HG02763 (cell line): ENCODE data around the gene TRIO.

Source experiments
- ATAC-seq: cut with Tn5 transposase; IDR thresholded peaks from one replicate; pipeline ENCODE4 v1.9.1; 2021; ENCODE audit warnings: mild to moderate bottlenecking, moderate library complexity; ENCODE audit not compliant: unreplicated experiment

TRIO gene

DNA sequence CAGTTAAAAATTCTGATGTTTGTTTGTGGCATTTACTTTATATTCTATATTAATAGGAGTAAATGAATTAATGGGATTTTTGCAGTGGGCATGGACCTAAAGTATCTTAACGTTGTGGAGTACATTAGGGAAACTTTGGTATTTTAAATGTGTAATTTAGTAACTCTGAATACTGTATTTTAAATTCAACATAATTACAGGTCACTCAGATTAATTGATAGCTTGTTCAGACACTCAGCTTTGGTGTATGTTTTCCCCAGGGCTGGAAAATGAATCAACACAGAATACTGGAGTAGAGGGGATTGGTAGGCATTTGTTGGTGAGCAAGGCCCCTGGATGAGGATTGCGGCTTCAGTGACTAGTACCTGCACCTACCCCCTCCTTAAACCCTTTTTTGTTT lies 117.5 kb downstream of the TRIO start:
- no peak for ATAC-seq

DNA sequence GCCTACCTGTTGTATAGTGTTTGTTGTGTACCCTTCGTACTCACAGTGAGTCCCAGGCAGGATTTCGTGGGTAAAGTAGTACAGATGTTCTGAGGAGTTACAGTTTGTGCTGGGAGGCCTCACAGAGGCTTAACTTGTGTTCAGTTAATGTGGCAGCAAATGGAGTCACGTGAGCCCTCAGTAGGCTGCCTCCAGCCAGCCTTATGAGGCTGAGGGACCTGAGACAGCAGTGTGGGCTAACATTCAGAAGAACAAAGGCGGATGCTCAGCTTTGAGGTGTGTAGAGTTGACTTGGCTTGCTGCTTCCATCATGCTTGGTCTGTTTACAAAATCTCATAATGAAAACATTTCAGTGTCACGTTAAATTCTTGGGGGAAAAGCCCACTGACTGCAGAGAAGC lies 118.1 kb downstream of the TRIO start:
- ATAC-seq, result no peak

DNA sequence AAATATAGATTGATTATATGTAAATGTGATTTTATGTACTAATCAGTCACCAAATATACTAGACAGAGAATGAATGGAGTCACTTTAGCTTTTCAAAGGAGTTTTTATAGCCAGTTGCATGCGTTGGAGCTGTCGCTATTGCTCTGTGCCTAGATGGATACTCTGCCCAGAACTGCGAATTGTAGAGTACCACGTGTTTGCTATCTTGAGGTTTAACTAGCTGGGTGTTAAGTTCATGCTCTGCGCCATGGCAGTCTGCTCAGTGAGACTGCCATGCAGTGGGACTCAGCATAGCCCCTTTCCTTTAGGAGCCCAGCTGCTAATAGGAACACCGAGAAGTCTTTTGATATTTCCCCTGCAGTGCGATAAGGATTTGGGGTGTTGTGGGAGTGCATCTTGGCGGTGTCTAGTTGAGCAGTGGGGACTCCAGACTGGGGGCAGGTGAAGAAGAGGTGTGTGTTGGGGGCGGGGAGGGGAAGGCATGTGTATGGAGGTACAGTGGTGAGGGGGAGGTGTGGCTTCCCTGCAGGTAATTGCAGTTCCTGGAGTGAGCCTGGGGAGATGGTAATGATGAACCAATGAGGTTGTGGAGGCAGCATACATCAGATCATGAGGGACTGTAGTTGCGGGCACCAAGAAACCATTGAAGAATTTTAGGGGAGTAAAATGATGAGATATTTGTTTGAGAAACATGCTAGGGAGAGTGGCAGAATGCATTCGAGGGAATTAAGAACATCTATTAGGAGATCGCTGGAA lies 118.9 kb downstream of the TRIO start:
- ATAC-seq, result no peak

DNA sequence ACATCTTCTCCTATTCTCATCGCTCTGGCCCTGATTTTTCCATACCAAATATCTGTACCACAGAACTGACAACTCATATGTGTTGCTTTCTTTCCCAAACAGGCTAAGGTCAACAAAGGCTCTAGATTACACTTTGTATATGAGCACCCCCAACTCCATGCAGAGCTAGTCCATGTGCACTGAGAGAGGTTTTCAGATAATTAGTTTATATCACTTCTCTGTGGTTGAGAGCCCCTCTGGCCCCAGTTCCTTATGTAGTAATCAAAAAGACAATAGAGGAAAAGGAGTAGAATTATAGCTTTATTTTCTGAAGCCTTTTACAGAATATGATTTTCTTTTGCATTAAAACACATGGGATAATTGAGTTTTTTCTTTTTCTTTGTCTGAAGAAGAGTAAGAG lies 120.0 kb downstream of the TRIO start:
- ATAC-seq, result no peak

- no peak for ATAC-seq
Measured at GRCh38 chr5:14263699-14264098, 120.6 kb downstream of the TRIO start.

DNA sequence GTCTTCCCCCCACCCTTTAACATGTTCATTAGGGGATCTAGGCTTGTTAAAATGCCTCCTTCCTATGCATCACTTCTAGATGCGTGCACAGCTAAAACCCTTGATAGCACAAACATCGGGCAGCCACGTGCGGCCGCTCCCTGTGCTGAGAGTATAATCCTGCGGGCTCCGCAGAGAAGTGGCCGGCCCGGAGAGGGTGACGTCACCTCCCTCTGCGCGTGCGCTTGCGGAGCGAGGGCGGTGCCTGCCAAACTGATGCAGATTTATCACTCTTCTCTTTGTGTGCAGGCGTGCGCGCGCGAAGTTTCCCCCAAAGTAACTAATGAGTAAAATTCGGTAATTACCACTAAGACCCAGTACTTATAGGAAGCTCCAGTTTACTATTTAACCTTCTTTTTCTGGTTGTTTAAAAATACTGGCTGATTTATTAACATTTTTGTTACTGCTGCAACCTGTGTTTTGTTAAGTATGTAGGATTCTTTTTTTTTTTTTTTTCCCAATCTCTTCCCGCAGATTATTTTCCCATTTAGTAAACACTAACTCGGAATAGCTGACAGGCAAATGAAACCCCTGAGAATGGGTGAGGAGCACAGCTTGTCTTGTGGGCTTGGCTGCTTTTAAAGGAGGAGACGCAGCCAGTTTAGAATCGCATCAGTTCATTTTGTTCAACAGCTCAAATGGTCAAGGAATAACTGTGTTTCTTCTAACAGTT lies 121.6 kb downstream of the TRIO start:
- ATAC-seq, result peak; percentile 83

- ATAC-seq, result no peak
Measured at GRCh38 chr5:14265570-14265969, 122.4 kb downstream of the TRIO start.

GRCh38 chr5:14266171-14266570 lies 123.0 kb downstream of the TRIO start:
- ATAC-seq, result no peak

DNA sequence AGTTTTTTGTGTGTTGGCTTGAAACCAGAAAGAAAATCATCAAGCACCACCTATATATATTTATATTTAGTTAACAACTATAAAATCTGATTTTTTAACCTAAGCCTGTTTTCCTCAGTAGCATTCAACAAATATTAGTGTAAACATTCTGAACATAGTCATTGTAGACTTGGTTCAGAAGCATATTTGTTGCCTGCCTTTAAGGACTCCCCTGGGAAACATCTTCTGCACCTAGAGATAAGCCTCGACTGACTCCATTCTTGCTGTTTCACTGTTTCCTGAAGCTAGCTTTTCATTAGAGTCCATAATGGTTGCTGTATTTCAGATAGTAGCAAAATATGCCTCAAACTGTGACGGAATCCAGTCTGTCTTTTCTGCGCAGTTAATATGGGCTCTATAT lies 123.5 kb downstream of the TRIO start:
- no peak for ATAC-seq

- ATAC-seq, result no peak
Measured at GRCh38 chr5:14267166-14267838, 124.2 kb downstream of the TRIO start.

DNA sequence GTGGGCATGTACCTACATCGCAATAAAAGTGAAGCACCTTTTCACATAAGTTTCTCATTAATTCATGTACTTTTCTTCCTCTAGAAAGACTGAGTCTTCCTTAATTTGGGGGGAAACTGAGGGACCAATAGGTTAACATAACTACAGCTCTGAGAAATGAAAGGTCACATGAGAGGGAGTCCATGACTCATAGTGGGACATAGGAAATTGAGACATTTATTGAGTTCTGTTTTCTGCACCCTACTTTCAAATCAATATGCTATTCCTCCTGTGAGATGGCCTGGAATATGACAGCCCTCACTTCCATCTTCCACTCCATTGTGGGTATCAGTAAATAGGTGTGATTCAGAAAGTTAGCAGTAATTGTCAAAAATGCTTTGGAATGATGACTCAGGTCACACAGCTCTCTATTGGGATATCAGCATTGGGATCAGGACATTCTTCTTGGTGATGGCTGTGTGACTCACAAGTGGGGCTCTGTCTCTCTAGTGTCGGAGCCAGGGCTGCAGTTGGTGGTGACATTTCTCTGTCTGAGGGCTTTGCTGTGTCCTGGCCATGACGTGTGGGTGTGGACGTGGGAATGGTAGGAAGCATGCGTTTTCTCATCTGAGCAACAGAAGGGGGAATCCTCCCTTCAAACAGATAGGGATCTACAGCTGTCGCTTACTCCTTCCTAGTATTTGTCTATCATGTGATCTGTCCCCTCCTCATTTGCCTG lies 125.0 kb downstream of the TRIO start:
- no peak for ATAC-seq

DNA sequence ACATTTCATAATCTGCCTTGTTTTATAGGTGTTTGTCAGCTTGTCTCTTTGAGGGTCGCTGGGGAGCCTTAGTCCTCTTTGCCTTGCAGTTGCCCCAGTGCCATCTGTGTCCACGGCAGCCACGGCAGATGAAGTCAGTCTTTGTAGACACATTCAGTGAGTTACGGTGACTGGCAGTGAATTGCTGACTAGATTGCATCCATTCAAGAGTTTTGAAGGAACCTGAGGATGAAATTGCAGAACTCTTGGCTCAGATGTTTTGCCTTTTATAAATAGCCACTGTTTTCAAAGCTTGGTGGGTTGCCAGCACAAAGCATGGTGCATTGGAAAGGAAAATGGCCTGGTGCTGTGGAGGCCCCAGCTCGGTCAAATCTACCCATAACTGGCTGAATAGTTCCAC lies 125.6 kb downstream of the TRIO start:
- no peak for ATAC-seq

GRCh38 chr5:14269395-14269794 lies 126.3 kb downstream of the TRIO start:
- ATAC-seq, result no peak

GRCh38 chr5:14270209-14270702 lies 127.1 kb downstream of the TRIO start:
- ATAC-seq, result peak; percentile 57

DNA sequence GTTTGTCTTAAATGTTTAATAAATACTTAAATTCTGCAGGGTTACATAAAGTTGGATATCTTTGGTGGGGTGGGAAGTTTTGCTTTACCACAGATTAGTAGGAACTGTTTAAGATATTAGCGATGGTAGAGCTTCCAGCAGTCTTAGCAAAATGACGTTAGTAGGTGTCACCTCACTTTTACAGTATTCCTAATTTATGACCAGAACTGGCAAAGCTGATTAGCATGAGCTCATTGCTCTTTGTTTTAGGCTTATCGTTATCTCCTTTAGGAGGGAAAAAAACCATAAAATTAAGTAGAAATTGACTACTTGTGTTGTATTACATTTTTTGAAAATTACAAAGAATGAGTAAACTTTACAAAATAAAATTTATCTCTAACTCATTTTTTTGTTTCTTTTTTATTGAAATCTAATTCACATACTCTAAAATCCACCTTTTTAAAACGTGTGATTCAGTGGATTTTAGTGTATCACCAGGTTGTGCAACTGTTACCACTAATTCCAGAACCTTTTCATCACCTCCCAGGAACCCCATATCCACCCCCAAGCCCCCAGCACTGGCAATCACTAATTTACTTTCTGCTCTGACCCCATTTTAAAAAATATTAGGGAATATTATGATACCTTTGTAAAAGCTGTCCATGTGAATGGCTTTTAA lies 129.5 kb downstream of the TRIO start:
- no peak for ATAC-seq

- no peak for ATAC-seq
Measured at GRCh38 chr5:14273207-14273767, 130.1 kb downstream of the TRIO start.

- no peak for ATAC-seq
Measured at GRCh38 chr5:14276380-14276779, 133.2 kb downstream of the TRIO start.

GRCh38 chr5:14277385-14278320 lies 134.5 kb downstream of the TRIO start:
- peak; percentile 38 for ATAC-seq

DNA sequence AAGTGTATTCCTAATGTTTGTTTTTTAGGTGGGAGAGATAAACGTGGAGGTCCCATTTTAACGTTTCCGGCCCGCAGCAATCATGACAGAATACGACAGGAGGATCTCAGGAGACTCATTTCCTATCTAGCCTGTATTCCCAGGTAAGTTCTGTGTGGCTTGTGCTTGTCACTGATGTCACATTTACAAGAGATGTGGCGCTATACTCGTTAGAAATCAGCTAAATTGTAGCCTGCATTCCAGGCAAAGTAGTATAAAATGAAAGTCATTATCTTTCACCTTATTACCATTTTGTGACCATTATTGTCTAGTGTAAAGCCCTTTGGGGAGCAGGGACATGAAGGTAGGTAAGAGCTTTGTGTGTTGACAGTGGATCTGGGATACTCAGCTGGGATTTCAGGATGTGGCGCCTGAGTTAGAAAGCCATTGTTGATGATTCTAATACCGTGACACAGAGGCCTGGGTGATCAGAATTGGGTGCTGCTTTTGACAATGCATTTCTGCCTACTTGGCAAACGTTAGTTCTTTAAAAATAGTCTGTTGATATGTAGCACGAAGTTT lies 137.2 kb downstream of the TRIO start:
- no peak for ATAC-seq
